H54 (cell line): Measurements from ENCODE around the gene POLR2J2.
"Not testable (repeated sequence)": the region's sequence is repeated elsewhere in the genome, so short reads cannot be mapped to it uniquely, and the experiment has no call there.

ENCODE experiments used
- DNase-seq: peaks from one replicate; pipeline ENCODE4 v3.0.0; 2011; ENCODE audit warnings: low spot score, mixed read lengths; ENCODE audit not compliant: insufficient read length
- FAIRE-seq: peaks from 3 replicates; lab custom pipeline; 2011; peaks lifted over from hg19 to GRCh38; lab: Jason Lieb, UNC

The POLR2J2 gene

GRCh38 chr7:102671166-102671955 is at the start of gene POLR2J2:
Gene POLR2J2, minus strand, starts transcription at chr7:102671663. Its CDS starts 62 bp downstream, at chr7:102671601.
- DNase-seq, FAIRE-seq: not testable (repeated sequence)

- not testable (repeated sequence) for DNase-seq, FAIRE-seq
These were observed 47.0 kb upstream of the POLR2J2 start for GRCh38 chr7:102718491-102718890.

GRCh38 chr7:102715718-102716117 is 44.3 kb upstream of the POLR2J2 start:
- not testable (repeated sequence) for DNase-seq, FAIRE-seq

GRCh38 chr7:102714774-102715522 is 43.5 kb upstream of the POLR2J2 start:
- DNase-seq, FAIRE-seq: not testable (repeated sequence)

GRCh38 chr7:102713691-102714080 is 42.2 kb upstream of the POLR2J2 start:
- peak; percentile 100 for FAIRE-seq
- DNase-seq: not testable (repeated sequence)

- not testable (repeated sequence) for DNase-seq, FAIRE-seq
These were observed 41.7 kb upstream of the POLR2J2 start for GRCh38 chr7:102713011-102713690.

- peak; percentile 33 for FAIRE-seq
- DNase-seq: not testable (repeated sequence)
These were observed 27.7 kb upstream of the POLR2J2 start for GRCh38 chr7:102698962-102699750.

GRCh38 chr7:102697642-102698512 is 26.4 kb upstream of the POLR2J2 start:
- DNase-seq: not testable (repeated sequence)
- peak; percentile 89 for FAIRE-seq

- FAIRE-seq: not testable (repeated sequence)
These were observed 24.5 kb upstream of the POLR2J2 start for GRCh38 chr7:102696009-102696408.

GRCh38 chr7:102695033-102695552 is 23.6 kb upstream of the POLR2J2 start:
- DNase-seq: not testable (repeated sequence)
- peak; percentile 60 for FAIRE-seq

More at GRCh38 chr7:102696009-102696408, 24.5 kb upstream of the POLR2J2 start:
- not testable (repeated sequence) for DNase-seq

- DNase-seq, FAIRE-seq: not testable (repeated sequence)
These were observed 22.5 kb upstream of the POLR2J2 start for GRCh38 chr7:102694008-102694407.

GRCh38 chr7:102690602-102691001 is 19.1 kb upstream of the POLR2J2 start:
- FAIRE-seq, DNase-seq: not testable (repeated sequence)

- DNase-seq: not testable (repeated sequence)
These were observed 18.2 kb upstream of the POLR2J2 start for GRCh38 chr7:102689436-102690282.

GRCh38 chr7:102688299-102689036 is 17.0 kb upstream of the POLR2J2 start:
- not testable (repeated sequence) for DNase-seq, FAIRE-seq

More at GRCh38 chr7:102689436-102690282, 18.2 kb upstream of the POLR2J2 start:
- not testable (repeated sequence) for FAIRE-seq

GRCh38 chr7:102682560-102682959 is 11.1 kb upstream of the POLR2J2 start:
- DNase-seq, FAIRE-seq: not testable (repeated sequence)

GRCh38 chr7:102680780-102681179 is 9.3 kb upstream of the POLR2J2 start:
- not testable (repeated sequence) for FAIRE-seq, DNase-seq
